Left lung (tissue), 10 donors: ENCODE data around the gene NGRN. TPM values are rescaled to one million over a fixed set of nuclear protein-coding genes. Genes with fewer than 3 reads are reported as not detected.
"Not testable (repeated sequence)": the region's sequence is repeated elsewhere in the genome, so short reads cannot be mapped to it uniquely, and the experiment has no call there.

Experiments
- ATAC-seq: fragments of 200-7000 bp; cut with Tn5 transposase; one replicate; pipeline ENCODE4 v1.9.1; 2020; ENCODE audit warnings: moderate library complexity
- DNase-seq, 4 donors: peaks; one replicate each; pipeline ENCODE4 v3.0.0-alpha.2; 2013 to 2020
- H3K27ac ChIP-seq, 2 donors: fragments of 200-600 bp; sonication (generic) in 1 of 2; one replicate each; pipeline versions ENCODE4 v1.5.0 to v1.8.0; 2020 to 2021
- H3K27me3 ChIP-seq, 2 donors: fragments of 200-600 bp; sonication (generic) in 1 of 2; one replicate each; pipeline versions ENCODE4 v1.5.0 to v1.8.0; 2020 to 2021
- H3K36me3 ChIP-seq, 2 donors: fragments of 200-600 bp; sonication (generic) in 1 of 2; one replicate each; pipeline versions ENCODE4 v1.5.0 to v1.8.0; 2020 to 2021
- H3K4me1 ChIP-seq, 2 donors: fragments of 200-600 bp; one replicate each; pipeline ENCODE4 v1.8.0; 2021
- H3K4me3 ChIP-seq, 2 donors: fragments of 200-600 bp; sonication (generic) in 1 of 2; one replicate each; pipeline versions ENCODE4 v1.5.0 to v1.8.0; 2020 to 2021; ENCODE audit warnings: mild to moderate bottlenecking in 1 of 2
- H3K9me3 ChIP-seq, 2 donors: fragments of 200-600 bp; sonication (generic) in 1 of 2; one replicate each; pipeline versions ENCODE4 v1.5.0 to v1.8.0; 2020 to 2021
- intact Hi-C, 2 donors: fragments of 100-400 bp; cut with DNase I; formaldehyde crosslinking; loops; one replicate each; pipeline versions ENCODE4 v1.11.2 to v1.14.2; 2022
- polyA plus RNA-seq, 6 donors: library from polyadenylated mRNA; unstranded; fragments of 120-200 nt; gene quantifications; one replicate each; pipeline ENCODE4 v1.2.1, GENCODE V29; 2013; ENCODE audit not compliant: insufficient read length in 6 of 6
- total RNA-seq, 2 donors: library from RNA; stranded (reverse); fragmentation: NEBNext Ultra II Directional; extraction: Animal tissue kit (Norgen Biotek cat#: 25700); gene quantifications; one replicate each; pipeline ENCODE4 v1.2.1, GENCODE V29; 2021
- TF ChIP-seq, protein P1 (sequence below), 2 donors: fragments of 200-600 bp; sonication (generic) in 1 of 2; IDR thresholded peaks; one replicate each; pipeline versions ENCODE4 v1.5.0 to v1.8.0; 2021; ENCODE audit warnings: antibody characterized with exemption in 2 of 2
- donor health status: DM: no; HTN: yes; CAD: no.
- donor health status: DM: no; HTN: no; CAD: no.

The NGRN gene
- total and polyA plus RNA-seq, 8 donors, result 73.1 to 121 (median 109) TPM

- DNase-seq (no peak), ATAC-seq (peak; percentile 54)
- Histone ChIP-seq H3K27ac (no peak overlapping the region), H3K36me3 (no peaks in the 10 kb centered on the region), H3K4me1 (no peaks in the 10 kb centered on the region), H3K9me3 (no peaks in the 10 kb centered on the region), H3K27me3 (no peaks in the 10 kb centered on the region), H3K4me3 (no peak overlapping the region)
- intact Hi-C loops, result no loop called here
- TF ChIP-seq, protein P1, sequence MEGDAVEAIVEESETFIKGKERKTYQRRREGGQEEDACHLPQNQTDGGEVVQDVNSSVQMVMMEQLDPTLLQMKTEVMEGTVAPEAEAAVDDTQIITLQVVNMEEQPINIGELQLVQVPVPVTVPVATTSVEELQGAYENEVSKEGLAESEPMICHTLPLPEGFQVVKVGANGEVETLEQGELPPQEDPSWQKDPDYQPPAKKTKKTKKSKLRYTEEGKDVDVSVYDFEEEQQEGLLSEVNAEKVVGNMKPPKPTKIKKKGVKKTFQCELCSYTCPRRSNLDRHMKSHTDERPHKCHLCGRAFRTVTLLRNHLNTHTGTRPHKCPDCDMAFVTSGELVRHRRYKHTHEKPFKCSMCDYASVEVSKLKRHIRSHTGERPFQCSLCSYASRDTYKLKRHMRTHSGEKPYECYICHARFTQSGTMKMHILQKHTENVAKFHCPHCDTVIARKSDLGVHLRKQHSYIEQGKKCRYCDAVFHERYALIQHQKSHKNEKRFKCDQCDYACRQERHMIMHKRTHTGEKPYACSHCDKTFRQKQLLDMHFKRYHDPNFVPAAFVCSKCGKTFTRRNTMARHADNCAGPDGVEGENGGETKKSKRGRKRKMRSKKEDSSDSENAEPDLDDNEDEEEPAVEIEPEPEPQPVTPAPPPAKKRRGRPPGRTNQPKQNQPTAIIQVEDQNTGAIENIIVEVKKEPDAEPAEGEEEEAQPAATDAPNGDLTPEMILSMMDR (IDR thresholded peaks at IDR 0.05), result peak in 1 of 2 donors; percentile 15
Measured at GRCh38 chr15:90286678-90287077, 21.2 kb downstream of the NGRN start.

- no peaks in the 10 kb centered on the region for H3K36me3 ChIP-seq
- H3K27ac ChIP-seq, result no peak overlapping the region
- H3K4me1 ChIP-seq, result no peaks in the 10 kb centered on the region
- no peaks in the 10 kb centered on the region for H3K9me3 ChIP-seq
- intact Hi-C loops, result no loop called here
- TF ChIP-seq, protein P1 (IDR thresholded peaks at IDR 0.05), result peak in 1 of 2 donors; percentile 7
- no peak overlapping the region for H3K4me3 ChIP-seq
- DNase-seq (no peak), ATAC-seq (no peak)
- no peaks in the 10 kb centered on the region for H3K27me3 ChIP-seq
Measured at GRCh38 chr15:90287101-90287500, 21.6 kb downstream of the NGRN start.

- DNase-seq (no peak), ATAC-seq (no peak)
- Histone ChIP-seq H3K36me3 (no peaks in the 10 kb centered on the region), H3K27ac (no peak overlapping the region), H3K27me3 (no peaks in the 10 kb centered on the region), H3K4me1 (peaks cover 0 to under 1% of the 10 kb centered on the region in 2 donors), H3K9me3 (no peaks in the 10 kb centered on the region), H3K4me3 (no peak overlapping the region)
- intact Hi-C loops, result no loop called here
- TF ChIP-seq, protein P1 (IDR thresholded peaks at IDR 0.05), result no peak
Measured at GRCh38 chr15:90287946-90288345, 22.5 kb downstream of the NGRN start.

DNA sequence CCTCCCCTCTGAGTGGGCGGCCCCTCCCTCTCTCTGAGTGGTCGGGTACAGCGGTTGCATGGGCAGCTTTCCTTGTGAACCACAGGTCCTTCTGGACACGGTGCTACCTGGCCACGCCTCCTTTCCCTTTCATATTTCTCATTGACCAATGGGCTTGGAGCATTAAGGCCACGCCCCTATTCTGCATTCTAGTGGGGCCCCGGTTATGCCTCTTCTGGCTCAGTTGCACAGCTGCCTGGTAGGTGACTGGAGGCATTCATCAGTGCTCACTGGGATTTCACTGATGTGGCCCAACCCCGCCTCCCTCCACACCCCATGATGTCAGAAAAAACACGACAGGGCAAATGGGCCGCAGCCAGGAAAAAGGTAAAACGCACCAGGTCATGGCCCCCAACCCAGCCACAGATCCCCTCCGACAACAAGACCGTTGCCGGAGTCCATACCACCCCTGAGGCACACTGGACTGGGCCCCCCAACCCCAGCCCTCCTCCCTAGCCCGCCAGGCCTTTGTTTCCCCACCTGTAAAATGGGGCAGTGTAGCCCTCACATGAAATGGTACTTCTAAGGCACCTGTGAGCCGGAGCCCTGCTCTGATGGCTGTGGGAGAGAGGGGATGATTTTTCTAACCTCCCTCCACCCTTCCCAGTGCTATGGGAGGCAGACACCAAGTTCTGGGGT lies 26.3 kb downstream of the NGRN start:
- no peaks in the 10 kb centered on the region for H3K9me3 ChIP-seq
- DNase-seq, result no peak
- H3K27ac ChIP-seq, result no peak overlapping the region
- TF ChIP-seq, protein P1 (IDR thresholded peaks at IDR 0.05), result no peak
- no peak overlapping the region for H3K4me3 ChIP-seq
- peaks cover 0 to 9% of the 10 kb centered on the region in 2 donors for H3K4me1 ChIP-seq
- intact Hi-C loops, result no loop called here
- H3K36me3 ChIP-seq, result no peaks in the 10 kb centered on the region
- peak; percentile 44 for ATAC-seq
- no peaks in the 10 kb centered on the region for H3K27me3 ChIP-seq

DNA sequence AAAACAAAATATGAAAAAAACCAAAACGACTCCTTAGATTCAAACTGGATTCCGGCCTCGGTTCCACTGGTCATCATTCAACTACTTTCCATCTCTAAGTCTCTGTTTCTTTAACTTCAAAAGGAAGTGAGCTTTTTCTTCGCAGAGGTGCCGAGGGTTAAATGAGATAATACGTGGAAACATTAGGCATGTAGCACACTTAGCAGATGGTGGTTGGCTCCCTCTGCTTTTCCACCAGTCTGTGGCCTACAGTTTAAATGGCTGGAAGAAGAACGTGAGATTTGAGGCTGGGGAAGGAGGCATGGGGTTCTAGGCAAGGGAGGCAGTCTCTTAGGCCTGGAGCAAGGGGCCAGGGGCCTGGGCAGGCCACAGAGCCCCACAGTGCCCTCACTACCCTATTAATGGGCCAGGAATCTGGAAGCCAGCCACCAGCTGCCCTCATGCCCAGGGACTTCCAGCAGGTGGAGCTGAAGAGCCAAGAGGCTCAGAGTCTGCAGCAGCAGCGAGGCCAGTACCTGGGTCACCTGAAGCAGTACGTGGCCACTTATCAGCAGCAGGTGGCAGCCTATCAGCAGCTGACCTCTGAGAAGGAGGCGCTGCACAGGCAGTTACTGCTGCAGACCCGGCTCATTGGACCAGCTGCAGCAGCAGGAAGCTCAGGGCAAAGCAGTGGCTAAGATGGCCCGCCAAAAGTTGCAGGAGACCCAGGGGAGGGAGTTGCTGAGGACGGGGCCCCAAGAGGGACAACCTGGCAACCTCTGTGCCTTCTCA lies 27.8 kb downstream of the NGRN start:
- H3K4me3 ChIP-seq, H3K27ac ChIP-seq, intact Hi-C loops, H3K36me3 ChIP-seq, H3K9me3 ChIP-seq, H3K27me3 ChIP-seq, H3K4me1 ChIP-seq: not testable (repeated sequence)
- TF ChIP-seq, protein P1 (IDR thresholded peaks at IDR 0.05), result peak; percentile 80
- DNase-seq (peak; percentile 40 to 91 (median 82)), ATAC-seq (peak; percentile 99)
